ENCODE data around the gene BRD1. TPM values are rescaled to one million over a fixed set of nuclear protein-coding genes. Genes with fewer than 3 reads are reported as not detected.

The BRD1 gene
- total and polyA plus RNA-seq, 5 donors from 2014 or later: 2.0 to 133 (median 2.3) TPM

DNA sequence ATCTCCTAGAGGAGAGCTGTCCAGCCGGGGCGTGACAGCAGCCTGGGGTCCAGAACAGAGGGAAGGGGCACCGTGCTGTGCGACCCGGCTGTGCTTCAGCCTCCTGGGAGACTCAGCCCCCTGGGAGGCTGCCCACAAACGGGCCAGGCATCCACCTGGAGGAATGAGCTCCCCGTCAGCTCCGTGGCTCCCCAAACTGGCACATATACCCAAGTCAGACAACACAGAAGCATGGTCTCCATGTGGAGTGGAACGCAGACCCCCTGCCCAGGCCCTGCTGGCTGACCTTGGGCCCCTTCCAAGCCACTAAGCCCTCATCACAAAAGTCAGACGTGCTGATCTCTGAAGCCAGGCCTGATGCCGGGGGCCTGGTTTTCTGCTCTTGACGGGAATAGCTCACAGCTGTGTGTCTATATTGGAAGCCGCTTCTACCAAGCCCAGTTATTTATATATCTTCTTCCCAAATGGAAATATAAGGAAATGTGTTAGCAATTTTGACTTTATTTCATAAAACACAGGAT lies 91.7 kb downstream of the BRD1 start:
- Histone ChIP-seq H3K9me3 (ENCODE audit: control insufficient read depth in 2 of 2, low read length in 2 of 2) (no peaks in the 10 kb centered on the region), H3K4me1 (ENCODE audit: control insufficient read depth, insufficient read depth, low read length, poor library complexity, severe bottlenecking) (peaks cover 3% of the 10 kb centered on the region), H3K4me3 (ENCODE audit: low read depth, low read length) (no peak overlapping the region), H3K36me3 (ENCODE audit: control insufficient read depth, insufficient read depth, low read length) (no peaks in the 10 kb centered on the region), H3K27ac (ENCODE audit: insufficient read depth, low read length, poor library complexity, severe bottlenecking) (no peak overlapping the region), H3K27me3 (ENCODE audit: control insufficient read depth, insufficient read depth, low read length) (peaks cover 2% of the 10 kb centered on the region)
- no peak for DNase-seq
- ATAC-seq (ENCODE audit: low read depth in 2 of 2): no peak
- peaks cover 43% of the 10 kb centered on the region for H3K27me3 Mint-ChIP-seq
- no peak overlapping the region for H3K27ac Mint-ChIP-seq
- H3K36me3 Mint-ChIP-seq: no peaks in the 10 kb centered on the region
- H3K4me3 Mint-ChIP-seq: no peak overlapping the region
- peaks cover 0 to 13% (median under 1%) of the 10 kb centered on the region in 4 donors for H3K4me1 Mint-ChIP-seq
- peaks cover 0 to 7% (median 2%) of the 10 kb centered on the region in 7 donors for H3K9me3 Mint-ChIP-seq

DNA sequence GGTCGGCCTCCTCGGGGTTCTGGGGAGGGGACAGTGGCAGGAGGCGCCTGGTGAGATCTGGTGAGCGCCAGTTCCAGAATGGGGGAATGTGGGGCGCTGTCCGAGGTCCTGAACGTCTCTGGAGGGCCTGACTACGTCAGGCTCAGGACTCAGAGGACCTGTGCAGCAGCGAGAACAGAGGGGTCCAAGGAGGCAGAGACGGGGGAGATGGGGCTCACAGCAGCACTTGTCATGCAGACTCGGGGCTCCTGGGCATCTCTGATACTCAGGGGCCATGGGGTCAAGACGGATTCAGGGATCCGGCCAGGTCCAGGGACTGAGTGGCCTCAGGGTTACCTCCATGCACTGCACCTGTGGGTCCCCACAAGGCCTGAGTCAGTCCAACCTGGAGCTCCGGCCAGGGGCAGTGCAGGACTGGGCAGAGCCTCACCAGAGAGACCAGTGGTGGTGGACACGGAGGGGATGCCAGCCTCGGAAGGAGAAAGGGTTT lies 92.2 kb downstream of the BRD1 start:
- Histone ChIP-seq H3K4me3 (ENCODE audit: low read depth, low read length) (no peak overlapping the region), H3K27me3 (ENCODE audit: control insufficient read depth, insufficient read depth, low read length) (peaks cover 5% of the 10 kb centered on the region), H3K27ac (ENCODE audit: insufficient read depth, low read length, poor library complexity, severe bottlenecking) (no peak overlapping the region), H3K4me1 (ENCODE audit: control insufficient read depth, insufficient read depth, low read length, poor library complexity, severe bottlenecking) (peaks cover 3% of the 10 kb centered on the region), H3K9me3 (ENCODE audit: control insufficient read depth in 2 of 2, low read length in 2 of 2) (no peaks in the 10 kb centered on the region), H3K36me3 (ENCODE audit: control insufficient read depth, insufficient read depth, low read length) (no peaks in the 10 kb centered on the region)
- Mint-ChIP-seq H3K9me3 (peaks cover 0 to 7% (median 2%) of the 10 kb centered on the region in 7 donors), H3K27ac (no peak overlapping the region), H3K36me3 (no peaks in the 10 kb centered on the region), H3K4me3 (no peak overlapping the region), H3K4me1 (peaks cover 0 to 13% (median under 1%) of the 10 kb centered on the region in 4 donors), H3K27me3 (peaks cover 43% of the 10 kb centered on the region)
- no peak for DNase-seq
- ATAC-seq (ENCODE audit: low read depth in 2 of 2): no peak

DNA sequence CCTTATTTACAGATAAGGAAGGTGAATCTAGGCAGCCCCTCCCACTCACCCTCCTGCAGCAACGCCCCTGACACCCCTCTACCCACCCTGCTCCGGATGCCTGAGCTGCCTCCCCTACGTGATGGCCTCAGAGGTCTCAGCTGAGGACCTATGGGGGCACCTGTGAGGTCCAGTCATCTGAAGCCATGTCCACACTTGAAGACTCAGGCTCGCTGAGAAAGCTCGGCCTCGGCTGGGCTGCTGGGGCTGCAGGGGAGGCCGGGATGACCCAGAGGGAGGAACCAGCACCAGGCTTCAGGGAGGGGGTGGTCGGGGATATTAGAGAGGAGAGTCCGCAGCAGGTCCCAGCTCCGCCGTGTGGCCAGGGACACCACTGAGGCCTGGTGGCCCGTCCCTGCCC lies 92.8 kb downstream of the BRD1 start:
- H3K27me3 Mint-ChIP-seq: peaks cover 44% of the 10 kb centered on the region

DNA sequence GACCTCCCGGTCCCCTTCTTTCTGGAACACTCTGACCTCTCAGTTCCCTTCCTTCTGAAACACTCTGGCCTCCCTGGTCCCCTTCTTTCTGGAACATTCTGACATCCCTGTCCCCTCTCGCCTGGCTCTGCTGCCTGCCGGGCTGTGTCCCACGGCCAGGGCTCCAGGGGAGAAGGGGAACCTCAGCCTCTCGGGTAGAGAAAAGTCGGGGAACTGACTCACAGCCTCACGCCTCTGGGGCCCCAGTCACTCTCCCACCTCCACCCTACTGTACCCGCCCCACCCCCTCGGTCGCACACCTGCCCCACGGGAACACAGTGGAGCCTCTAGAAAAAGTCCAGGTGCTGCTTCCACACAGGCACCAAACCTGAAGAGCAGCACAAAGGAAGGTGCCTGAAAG lies 93.3 kb downstream of the BRD1 start:
- no peak overlapping the region for H3K27ac Mint-ChIP-seq
- no peak overlapping the region for H3K4me3 Mint-ChIP-seq
- Histone ChIP-seq H3K4me1 (ENCODE audit: control insufficient read depth, insufficient read depth, low read length, poor library complexity, severe bottlenecking) (peaks cover 3% of the 10 kb centered on the region), H3K36me3 (ENCODE audit: control insufficient read depth, insufficient read depth, low read length) (no peaks in the 10 kb centered on the region), H3K27ac (ENCODE audit: insufficient read depth, low read length, poor library complexity, severe bottlenecking) (no peak overlapping the region), H3K4me3 (ENCODE audit: low read depth, low read length) (no peak overlapping the region), H3K27me3 (ENCODE audit: control insufficient read depth, insufficient read depth, low read length) (peaks cover 5% of the 10 kb centered on the region), H3K9me3 (ENCODE audit: control insufficient read depth in 2 of 2, low read length in 2 of 2) (no peaks in the 10 kb centered on the region)
- H3K27me3 Mint-ChIP-seq: peaks cover 44% of the 10 kb centered on the region
- H3K4me1 Mint-ChIP-seq: peaks cover 0 to 13% (median under 1%) of the 10 kb centered on the region in 4 donors
- ATAC-seq (ENCODE audit: low read depth in 2 of 2) (no peak), DNase-seq (no peak)
- H3K36me3 Mint-ChIP-seq: no peaks in the 10 kb centered on the region
- peaks cover 0 to 4% (median 1%) of the 10 kb centered on the region in 7 donors for H3K9me3 Mint-ChIP-seq

More for the DNA sequence above, 92.8 kb downstream of the BRD1 start:
- Mint-ChIP-seq H3K9me3 (peaks cover 0 to 6% (median 2%) of the 10 kb centered on the region in 7 donors), H3K4me3 (no peak overlapping the region), H3K27ac (no peak overlapping the region), H3K4me1 (peaks cover 0 to 13% (median under 1%) of the 10 kb centered on the region in 4 donors), H3K36me3 (no peaks in the 10 kb centered on the region)
- H3K4me1 ChIP-seq (ENCODE audit: control insufficient read depth, insufficient read depth, low read length, poor library complexity, severe bottlenecking): peaks cover 3% of the 10 kb centered on the region
- H3K4me3 ChIP-seq (ENCODE audit: low read depth, low read length): no peak overlapping the region
- DNase-seq (no peak), ATAC-seq (ENCODE audit: low read depth in 2 of 2) (no peak)
- H3K27ac ChIP-seq (ENCODE audit: insufficient read depth, low read length, poor library complexity, severe bottlenecking): no peak overlapping the region
- no peaks in the 10 kb centered on the region for H3K36me3 ChIP-seq (ENCODE audit: control insufficient read depth, insufficient read depth, low read length)
- no peaks in the 10 kb centered on the region for H3K9me3 ChIP-seq (ENCODE audit: control insufficient read depth in 2 of 2, low read length in 2 of 2)
- peaks cover 5% of the 10 kb centered on the region for H3K27me3 ChIP-seq (ENCODE audit: control insufficient read depth, insufficient read depth, low read length)

DNA sequence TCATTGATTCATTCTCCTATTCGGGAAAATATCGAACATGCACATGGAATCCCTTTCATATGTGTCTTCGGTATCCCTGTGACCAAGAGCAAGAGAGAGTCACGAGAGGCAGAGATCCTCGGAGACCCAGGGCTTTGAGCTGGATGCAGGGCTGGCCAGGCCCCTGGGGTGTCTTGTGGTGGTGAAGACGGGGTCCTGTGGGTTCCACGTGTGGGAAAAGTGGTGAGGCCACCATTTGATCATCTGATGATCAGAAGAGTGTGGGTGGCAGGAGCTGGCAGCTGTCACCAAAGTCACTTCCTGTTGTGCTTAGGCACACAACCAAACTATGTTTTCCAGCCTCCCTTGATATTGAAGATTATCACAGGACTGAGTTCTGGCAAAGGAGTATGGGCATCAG lies 94.0 kb downstream of the BRD1 start:
- Histone ChIP-seq H3K36me3 (ENCODE audit: control insufficient read depth, insufficient read depth, low read length) (no peaks in the 10 kb centered on the region), H3K27ac (ENCODE audit: insufficient read depth, low read length, poor library complexity, severe bottlenecking) (no peak overlapping the region), H3K9me3 (ENCODE audit: control insufficient read depth in 2 of 2, low read length in 2 of 2) (no peaks in the 10 kb centered on the region), H3K4me3 (ENCODE audit: low read depth, low read length) (no peak overlapping the region), H3K27me3 (ENCODE audit: control insufficient read depth, insufficient read depth, low read length) (peaks cover 5% of the 10 kb centered on the region), H3K4me1 (ENCODE audit: control insufficient read depth, insufficient read depth, low read length, poor library complexity, severe bottlenecking) (peaks cover 3% of the 10 kb centered on the region)
- Mint-ChIP-seq H3K27me3 (peaks cover 47% of the 10 kb centered on the region), H3K4me3 (peak overlapping the region in 1 of 4 donors; percentile 29), H3K9me3 (peaks cover 0 to 4% (median 0%) of the 10 kb centered on the region in 7 donors), H3K36me3 (no peaks in the 10 kb centered on the region), H3K4me1 (peaks cover 0 to 13% (median under 1%) of the 10 kb centered on the region in 4 donors), H3K27ac (no peak overlapping the region)
- DNase-seq: no peak
- no peak for ATAC-seq (ENCODE audit: low read depth in 2 of 2)

DNA sequence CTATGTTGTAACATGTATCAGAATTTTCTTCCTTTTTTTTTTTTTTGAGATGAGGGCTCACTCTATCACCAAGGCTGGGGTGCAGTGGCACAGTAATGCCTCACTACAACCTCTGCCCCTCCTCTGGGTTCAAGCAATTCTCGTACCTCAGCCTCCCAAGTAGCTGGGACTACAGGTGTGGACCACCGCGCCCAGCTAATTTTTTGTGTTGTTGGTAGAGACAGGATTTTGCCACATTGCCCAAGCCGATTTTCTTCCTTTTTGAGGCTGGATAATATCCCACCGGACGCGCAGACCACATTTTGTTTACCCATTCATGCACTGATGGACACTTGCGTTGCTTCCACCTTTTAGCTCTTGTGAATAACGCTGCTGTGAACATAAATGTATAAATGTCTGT lies 97.0 kb downstream of the BRD1 start:
- H3K4me1 ChIP-seq (ENCODE audit: control insufficient read depth, insufficient read depth, low read length, poor library complexity, severe bottlenecking): peaks cover 3% of the 10 kb centered on the region
- peaks cover 0 to 4% (median 0%) of the 10 kb centered on the region in 7 donors for H3K9me3 Mint-ChIP-seq
- peaks cover 62% of the 10 kb centered on the region for H3K27me3 Mint-ChIP-seq

DNA sequence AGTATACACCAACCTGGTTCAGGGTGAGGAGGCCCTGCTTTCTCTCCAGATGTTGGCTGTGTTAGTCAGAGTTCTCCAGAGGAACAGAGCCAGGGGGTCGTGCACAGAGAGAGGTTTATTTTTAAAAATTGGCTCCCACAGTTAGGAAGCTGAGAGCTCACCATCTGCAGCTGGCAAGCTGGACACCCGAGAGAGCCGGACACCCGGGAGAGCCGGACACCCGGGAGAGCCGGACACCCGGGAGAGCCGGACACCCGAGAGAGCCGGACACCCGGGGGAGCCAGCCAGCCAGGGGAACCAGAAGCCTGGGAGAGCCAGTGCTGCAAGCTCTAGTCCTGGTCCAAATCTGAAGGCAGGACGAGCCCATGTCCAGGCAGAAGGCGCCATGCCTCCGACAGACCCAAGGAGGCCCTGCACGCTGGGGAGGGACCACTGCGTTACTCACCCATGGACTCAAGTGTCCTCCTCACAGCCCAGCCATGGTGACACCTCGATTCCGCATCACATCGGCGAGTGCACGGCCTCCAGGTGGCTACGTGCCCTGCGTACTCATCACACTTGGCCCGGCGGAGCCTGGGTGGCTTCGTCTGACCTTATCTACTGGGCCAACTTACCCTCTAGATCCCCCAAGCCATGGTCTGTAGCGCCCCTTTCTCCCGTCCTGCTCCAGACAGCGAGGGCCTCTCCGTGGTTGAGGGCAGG lies 99.0 kb downstream of the BRD1 start:
- H3K27ac Mint-ChIP-seq: no peak overlapping the region
- H3K27me3 ChIP-seq (ENCODE audit: control insufficient read depth, insufficient read depth, low read length): peaks cover 7% of the 10 kb centered on the region
- H3K4me1 Mint-ChIP-seq: peaks cover 4 to 11% (median 5%) of the 10 kb centered on the region in 4 donors
- no peak overlapping the region for H3K4me3 Mint-ChIP-seq
- no peak overlapping the region for H3K27ac ChIP-seq (ENCODE audit: insufficient read depth, low read length, poor library complexity, severe bottlenecking)
- DNase-seq: no peak
- no peaks in the 10 kb centered on the region for H3K36me3 Mint-ChIP-seq
- ATAC-seq (ENCODE audit: low read depth in 2 of 2): no peak
- no peaks in the 10 kb centered on the region for H3K36me3 ChIP-seq (ENCODE audit: control insufficient read depth, insufficient read depth, low read length)
- peaks cover 18% of the 10 kb centered on the region for H3K4me1 ChIP-seq (ENCODE audit: control insufficient read depth, insufficient read depth, low read length, poor library complexity, severe bottlenecking)
- H3K27me3 Mint-ChIP-seq: peaks cover 61% of the 10 kb centered on the region
- H3K4me3 ChIP-seq (ENCODE audit: low read depth, low read length): no peak overlapping the region
- H3K9me3 ChIP-seq (ENCODE audit: control insufficient read depth in 2 of 2, low read length in 2 of 2): no peaks in the 10 kb centered on the region
- peaks cover 0 to 4% (median 0%) of the 10 kb centered on the region in 7 donors for H3K9me3 Mint-ChIP-seq

More for the DNA sequence above, 97.0 kb downstream of the BRD1 start:
- Histone ChIP-seq H3K27ac (ENCODE audit: insufficient read depth, low read length, poor library complexity, severe bottlenecking) (no peak overlapping the region), H3K4me3 (ENCODE audit: low read depth, low read length) (no peak overlapping the region), H3K36me3 (ENCODE audit: control insufficient read depth, insufficient read depth, low read length) (no peaks in the 10 kb centered on the region), H3K9me3 (ENCODE audit: control insufficient read depth in 2 of 2, low read length in 2 of 2) (no peaks in the 10 kb centered on the region), H3K27me3 (ENCODE audit: control insufficient read depth, insufficient read depth, low read length) (peaks cover 7% of the 10 kb centered on the region)
- Mint-ChIP-seq H3K4me3 (peak overlapping the region in 2 of 4 donors; percentile 11 to 40), H3K27ac (peak overlapping the region in 1 of 3 donors; percentile 22), H3K36me3 (no peaks in the 10 kb centered on the region), H3K4me1 (peaks cover 0 to 13% (median under 1%) of the 10 kb centered on the region in 4 donors)
- no peak for ATAC-seq (ENCODE audit: low read depth in 2 of 2)
- no peak for DNase-seq

Data from CD4-positive, CD25-positive, alpha-beta regulatory T cell (primary cell).